Neural cell (in vitro differentiated cells): ENCODE results near the gene OGFOD1. TPM values are rescaled to one million over a fixed set of nuclear protein-coding genes. Genes with fewer than 3 reads are reported as not detected.

ENCODE experiments used
- H2AFZ ChIP-seq: fragments of 200-600, 300-800 bp; sonication (generic), shearing (Covaris generic); 2 replicates; pipeline ENCODE4 v1.6.0; 2014; ENCODE audit warnings: low read depth, mild to moderate bottlenecking, antibody characterized with exemption, low read length, moderate library complexity
- H3F3A ChIP-seq: fragments of 200-600 bp; shearing (Covaris generic); 2 replicates; pipeline ENCODE4 v1.6.1; 2016; ENCODE audit warnings: mild to moderate bottlenecking, moderate library complexity, mixed read lengths, antibody characterized with exemption, low read length; ENCODE audit not compliant: insufficient read depth, poor library complexity, severe bottlenecking
- H3K27ac ChIP-seq: fragments of 200-600, 300-800 bp; sonication (generic), shearing (Covaris generic); 2 replicates; pipeline ENCODE4 v1.5.1; 2014; ENCODE audit warnings: mild to moderate bottlenecking, low read length, moderate library complexity
- H3K27me3 ChIP-seq: fragments of 300-800, 200-600 bp; sonication (generic), shearing (Covaris generic); 2 replicates; pipeline ENCODE4 v1.6.0; 2014; ENCODE audit warnings: mild to moderate bottlenecking, low read depth, low read length, moderate library complexity; ENCODE audit not compliant: insufficient read depth
- H3K36me3 ChIP-seq: fragments of 300-800, 200-600 bp; sonication (generic), shearing (Covaris generic); 2 replicates; pipeline ENCODE4 v1.5.1; 2014; ENCODE audit warnings: mild to moderate bottlenecking, antibody characterized with exemption, low read length, moderate library complexity; ENCODE audit not compliant: insufficient read depth
- H3K4me2 ChIP-seq: fragments of 300-800, 200-600 bp; sonication (generic), shearing (Covaris generic); 2 replicates; pipeline ENCODE4 v1.6.0; 2014; ENCODE audit warnings: mild to moderate bottlenecking, low read length
- H3K4me3 ChIP-seq: fragments of 300-800, 200-600 bp; sonication (generic), shearing (Covaris generic); 2 replicates; pipeline ENCODE4 v1.5.1; 2014; ENCODE audit warnings: mild to moderate bottlenecking, low read length, moderate library complexity
- H3K79me2 ChIP-seq: fragments of 200-600 bp; shearing (Covaris generic); replicated peaks from 2 replicates; pipeline ENCODE4 v1.6.0; 2014; ENCODE audit warnings: mild to moderate bottlenecking, low read length, moderate library complexity; ENCODE audit not compliant: insufficient read depth
- H3K9ac ChIP-seq: fragments of 300-800, 200-600 bp; sonication (generic), shearing (Covaris generic); 2 replicates; pipeline ENCODE4 v1.6.1; 2016; ENCODE audit warnings: mild to moderate bottlenecking, low read length, mixed read lengths
- H3K9me2 ChIP-seq: fragments of 200-600 bp; shearing (Covaris generic); 2 replicates; pipeline ENCODE4 v1.6.1; 2016; ENCODE audit warnings: mild to moderate bottlenecking, low read length, mixed read lengths; ENCODE audit not compliant: insufficient read depth
- H3K9me3 ChIP-seq: fragments of 200-600, 300-800 bp; sonication (generic), shearing (Covaris generic); 2 replicates; pipeline ENCODE4 v1.6.1; 2016; ENCODE audit warnings: mild to moderate bottlenecking, mixed run types, low read length, moderate library complexity, mixed read lengths
- H4K20me1 ChIP-seq: fragments of 200-600 bp; shearing (Covaris generic); 2 replicates; pipeline ENCODE4 v1.6.1; 2016; ENCODE audit warnings: mild to moderate bottlenecking, mixed run types; ENCODE audit not compliant: insufficient read depth
- CTCF ChIP-seq: fragments of 450-650 bp; IDR thresholded peaks from 2 replicates; pipeline ENCODE4 v1.5.1; 2014; ENCODE audit warnings: antibody characterized with exemption, mild to moderate bottlenecking, moderate library complexity; ENCODE audit not compliant: poor library complexity, severe bottlenecking
- EP300 ChIP-seq: fragments of 450-650 bp; conservative IDR thresholded peaks from 2 replicates; pipeline ENCODE4 v1.6.1; 2014; ENCODE audit warnings: antibody characterized with exemption, mild to moderate bottlenecking, moderate library complexity; ENCODE audit not compliant: poor library complexity, severe bottlenecking
- EZH2 ChIP-seq: fragments of 200-600, 300-800 bp; shearing (Covaris generic), sonication (generic); IDR thresholded peaks from 2 replicates; pipeline ENCODE4 v1.6.1; 2014; ENCODE audit warnings: antibody characterized with exemption, low read length, borderline replicate concordance, mild to moderate bottlenecking; ENCODE audit not compliant: insufficient read depth, poor library complexity, severe bottlenecking
- MXI1 ChIP-seq: fragments of 450-650 bp; conservative IDR thresholded peaks from 2 replicates; pipeline ENCODE4 v1.6.1; 2014; ENCODE audit warnings: antibody characterized with exemption, mild to moderate bottlenecking; ENCODE audit not compliant: poor library complexity, severe bottlenecking
- POLR2AphosphoS5 ChIP-seq: IDR thresholded peaks from 2 replicates; pipeline ENCODE4 v1.6.1; 2012
- RAD21 ChIP-seq: fragments of 450-650 bp; conservative IDR thresholded peaks from 2 replicates; pipeline ENCODE4 v1.6.1; 2014; ENCODE audit warnings: antibody characterized with exemption, mild to moderate bottlenecking, moderate library complexity
- SMC3 ChIP-seq: fragments of 450-650 bp; conservative IDR thresholded peaks from 2 replicates; pipeline ENCODE4 v1.6.1; 2014; ENCODE audit warnings: antibody characterized with exemption, mild to moderate bottlenecking, moderate library complexity; ENCODE audit not compliant: poor library complexity
- TAF1 ChIP-seq: IDR thresholded peaks from 2 replicates; pipeline ENCODE4 v1.6.1; 2012; ENCODE audit warnings: low read depth
- polyA plus RNA-seq: library from polyadenylated mRNA; depleted of rRNA; stranded (reverse); fragments of >200 nt; gene quantifications from 2 replicates; pipeline ENCODE4 v1.2.3, GENCODE V29; 2014
- TF ChIP-seq, protein P1 (sequence below): IDR thresholded peaks from 2 replicates; pipeline ENCODE4 v1.6.1; 2012; ENCODE audit warnings: borderline replicate concordance

Gene OGFOD1
- polyA plus RNA-seq, 1 donor from 2014 or later = 35.6 TPM

- Histone ChIP-seq H3K79me2 (peaks cover 21% of the 10 kb centered on the region), H3K9me3 (no peaks in the 10 kb centered on the region), H3K4me3 (no peak overlapping the region), H3K27me3 (no peaks in the 10 kb centered on the region), H3F3A (no peaks in the 10 kb centered on the region), H3K4me2 (no peak overlapping the region), H2AFZ (no peak overlapping the region), H3K9ac (no peak overlapping the region), H3K9me2 (no peaks in the 10 kb centered on the region), H3K27ac (no peak overlapping the region), H4K20me1 (no peaks in the 10 kb centered on the region), H3K36me3 (peaks cover 11% of the 10 kb centered on the region)
- TF ChIP-seq TAF1 (no peak), SMC3 (no peak), EP300 (no peak), POLR2AphosphoS5 (no peak), EZH2 (no peak), RAD21 (no peak), MXI1 (no peak), CTCF (no peak)
- TF ChIP-seq, protein P1, sequence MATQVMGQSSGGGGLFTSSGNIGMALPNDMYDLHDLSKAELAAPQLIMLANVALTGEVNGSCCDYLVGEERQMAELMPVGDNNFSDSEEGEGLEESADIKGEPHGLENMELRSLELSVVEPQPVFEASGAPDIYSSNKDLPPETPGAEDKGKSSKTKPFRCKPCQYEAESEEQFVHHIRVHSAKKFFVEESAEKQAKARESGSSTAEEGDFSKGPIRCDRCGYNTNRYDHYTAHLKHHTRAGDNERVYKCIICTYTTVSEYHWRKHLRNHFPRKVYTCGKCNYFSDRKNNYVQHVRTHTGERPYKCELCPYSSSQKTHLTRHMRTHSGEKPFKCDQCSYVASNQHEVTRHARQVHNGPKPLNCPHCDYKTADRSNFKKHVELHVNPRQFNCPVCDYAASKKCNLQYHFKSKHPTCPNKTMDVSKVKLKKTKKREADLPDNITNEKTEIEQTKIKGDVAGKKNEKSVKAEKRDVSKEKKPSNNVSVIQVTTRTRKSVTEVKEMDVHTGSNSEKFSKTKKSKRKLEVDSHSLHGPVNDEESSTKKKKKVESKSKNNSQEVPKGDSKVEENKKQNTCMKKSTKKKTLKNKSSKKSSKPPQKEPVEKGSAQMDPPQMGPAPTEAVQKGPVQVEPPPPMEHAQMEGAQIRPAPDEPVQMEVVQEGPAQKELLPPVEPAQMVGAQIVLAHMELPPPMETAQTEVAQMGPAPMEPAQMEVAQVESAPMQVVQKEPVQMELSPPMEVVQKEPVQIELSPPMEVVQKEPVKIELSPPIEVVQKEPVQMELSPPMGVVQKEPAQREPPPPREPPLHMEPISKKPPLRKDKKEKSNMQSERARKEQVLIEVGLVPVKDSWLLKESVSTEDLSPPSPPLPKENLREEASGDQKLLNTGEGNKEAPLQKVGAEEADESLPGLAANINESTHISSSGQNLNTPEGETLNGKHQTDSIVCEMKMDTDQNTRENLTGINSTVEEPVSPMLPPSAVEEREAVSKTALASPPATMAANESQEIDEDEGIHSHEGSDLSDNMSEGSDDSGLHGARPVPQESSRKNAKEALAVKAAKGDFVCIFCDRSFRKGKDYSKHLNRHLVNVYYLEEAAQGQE = no peak
These were observed 38.0 kb upstream of the OGFOD1 start for GRCh38 chr16:56413381-56413780.

DNA sequence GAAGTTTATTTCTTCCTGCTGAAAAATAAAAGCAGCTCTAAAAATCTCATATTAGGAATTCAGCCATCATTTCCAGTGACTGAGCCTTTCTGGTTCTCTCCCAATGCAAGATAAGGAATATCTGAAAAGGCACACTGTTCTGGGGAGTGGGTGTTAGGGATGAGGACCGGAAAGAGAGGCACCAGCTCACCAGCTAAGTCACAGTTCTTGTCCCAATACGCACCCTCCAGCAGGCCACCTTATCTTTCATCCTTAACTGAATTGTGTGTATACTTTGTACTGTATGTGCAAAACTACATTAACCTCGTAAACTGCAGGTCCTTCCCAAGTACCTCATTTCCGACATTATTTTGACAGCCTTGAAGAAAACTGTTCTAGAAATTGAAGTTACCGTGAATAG is 37.0 kb upstream of the OGFOD1 start:
- H3F3A ChIP-seq = no peaks in the 10 kb centered on the region
- H2AFZ ChIP-seq = no peak overlapping the region
- no peak overlapping the region for H3K4me2 ChIP-seq
- no peaks in the 10 kb centered on the region for H3K9me2 ChIP-seq
- H3K79me2 ChIP-seq = peaks cover 21% of the 10 kb centered on the region
- H3K9ac ChIP-seq = no peak overlapping the region
- H3K36me3 ChIP-seq = peaks cover 11% of the 10 kb centered on the region
- TF ChIP-seq POLR2AphosphoS5 (no peak), CTCF (no peak), TAF1 (no peak), RAD21 (no peak), EP300 (no peak), EZH2 (no peak), MXI1 (no peak), SMC3 (no peak)
- TF ChIP-seq, protein P1 = no peak
- H3K27me3 ChIP-seq = no peaks in the 10 kb centered on the region
- H3K27ac ChIP-seq = no peak overlapping the region
- H3K9me3 ChIP-seq = no peaks in the 10 kb centered on the region
- H3K4me3 ChIP-seq = no peak overlapping the region
- no peaks in the 10 kb centered on the region for H4K20me1 ChIP-seq
